GM06990 (cell line): ENCODE measurements around the gene GRAP.

Experiments used
- DNase-seq: peaks from one replicate; pipeline ENCODE4 v3.0.0-alpha.2; 2011; ENCODE audit not compliant: insufficient read length; ENCODE audit errors: extremely low read depth
- H3K27me3 ChIP-seq: replicated peaks from 2 replicates; pipeline ENCODE4 v1.6.0; 2011; ENCODE audit warnings: low read length; ENCODE audit not compliant: control insufficient read depth, insufficient read depth
- H3K36me3 ChIP-seq: 2 replicates; pipeline ENCODE4 v1.5.1; 2011; ENCODE audit warnings: low read length; ENCODE audit not compliant: control insufficient read depth, insufficient read depth
- H3K4me3 ChIP-seq: replicated peaks from 2 replicates; pipeline ENCODE4 v1.5.1; 2011; ENCODE audit warnings: low read depth, mild to moderate bottlenecking, control low read depth, low read length
- TF ChIP-seq, protein P1 (sequence below): IDR thresholded peaks from 2 replicates; pipeline ENCODE4 v1.5.1; 2011; ENCODE audit warnings: low read length, control low read depth, mild to moderate bottlenecking, inconsistent platforms; ENCODE audit not compliant: insufficient read depth, poor library complexity, severe bottlenecking

Gene GRAP

GRCh38 chr17:18974407-18975149 lies 72.2 kb downstream of the GRAP start:
- TF ChIP-seq, protein P1, sequence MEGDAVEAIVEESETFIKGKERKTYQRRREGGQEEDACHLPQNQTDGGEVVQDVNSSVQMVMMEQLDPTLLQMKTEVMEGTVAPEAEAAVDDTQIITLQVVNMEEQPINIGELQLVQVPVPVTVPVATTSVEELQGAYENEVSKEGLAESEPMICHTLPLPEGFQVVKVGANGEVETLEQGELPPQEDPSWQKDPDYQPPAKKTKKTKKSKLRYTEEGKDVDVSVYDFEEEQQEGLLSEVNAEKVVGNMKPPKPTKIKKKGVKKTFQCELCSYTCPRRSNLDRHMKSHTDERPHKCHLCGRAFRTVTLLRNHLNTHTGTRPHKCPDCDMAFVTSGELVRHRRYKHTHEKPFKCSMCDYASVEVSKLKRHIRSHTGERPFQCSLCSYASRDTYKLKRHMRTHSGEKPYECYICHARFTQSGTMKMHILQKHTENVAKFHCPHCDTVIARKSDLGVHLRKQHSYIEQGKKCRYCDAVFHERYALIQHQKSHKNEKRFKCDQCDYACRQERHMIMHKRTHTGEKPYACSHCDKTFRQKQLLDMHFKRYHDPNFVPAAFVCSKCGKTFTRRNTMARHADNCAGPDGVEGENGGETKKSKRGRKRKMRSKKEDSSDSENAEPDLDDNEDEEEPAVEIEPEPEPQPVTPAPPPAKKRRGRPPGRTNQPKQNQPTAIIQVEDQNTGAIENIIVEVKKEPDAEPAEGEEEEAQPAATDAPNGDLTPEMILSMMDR = no peak
- no peak overlapping the region for H3K4me3 ChIP-seq
- no peaks in the 10 kb centered on the region for H3K27me3 ChIP-seq
- peaks cover 30% of the 10 kb centered on the region for H3K36me3 ChIP-seq
- DNase-seq = no peak

DNA sequence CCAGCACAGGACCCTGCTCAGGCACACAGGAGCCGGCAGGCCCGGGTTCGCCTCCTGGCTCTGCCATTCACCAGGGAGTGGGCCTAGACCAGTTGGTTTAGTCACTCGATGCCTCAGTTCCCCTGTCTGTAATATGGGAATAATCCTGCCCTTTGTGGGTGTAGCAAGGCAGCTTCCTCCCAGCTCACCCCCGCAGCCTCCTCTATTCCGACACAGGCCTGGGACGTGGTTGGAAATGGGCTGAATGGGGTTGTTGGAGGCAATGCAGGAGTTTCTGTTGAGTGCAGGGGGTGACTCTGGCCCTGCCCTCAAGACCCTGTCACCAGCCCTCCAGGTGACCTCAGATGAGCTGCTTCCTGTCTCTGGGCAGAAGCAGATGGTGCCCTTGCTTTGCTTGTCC lies 75.0 kb downstream of the GRAP start:
- no peak for DNase-seq
- Histone ChIP-seq H3K36me3 (peaks cover 17% of the 10 kb centered on the region), H3K4me3 (no peak overlapping the region), H3K27me3 (no peaks in the 10 kb centered on the region)
- TF ChIP-seq, protein P1 = no peak
